Lower lobe of right lung (tissue), 2 donors: ENCODE data around the gene NRARP. TPM values are rescaled to one million over a fixed set of nuclear protein-coding genes. Genes with fewer than 3 reads are reported as not detected.

ENCODE experiments used
- ATAC-seq, 2 donors: fragments of 200-7000 bp; cut with Tn5 transposase; one replicate each; pipeline ENCODE4 v1.9.1; 2020 to 2022; ENCODE audit warnings: mild to moderate bottlenecking in 2 of 2, moderate library complexity in 2 of 2
- DNase-seq: peaks from one replicate; pipeline ENCODE4 v3.0.0-alpha.2; 2020
- H3K27ac ChIP-seq: fragments of 200-600 bp; one replicate; pipeline ENCODE4 v1.8.0; 2022
- H3K27me3 ChIP-seq: fragments of 200-600 bp; one replicate; pipeline ENCODE4 v1.8.0; 2022; ENCODE audit warnings: low read depth
- H3K36me3 ChIP-seq: fragments of 200-600 bp; one replicate; pipeline ENCODE4 v1.8.0; 2022; ENCODE audit warnings: mild to moderate bottlenecking
- H3K4me1 ChIP-seq: fragments of 200-600 bp; one replicate; pipeline ENCODE4 v1.8.0; 2022
- H3K4me3 ChIP-seq: fragments of 200-600 bp; one replicate; pipeline ENCODE4 v1.8.0; 2022; ENCODE audit warnings: mild to moderate bottlenecking
- H3K9me3 ChIP-seq: fragments of 200-600 bp; one replicate; pipeline ENCODE4 v1.8.0; 2022
- CTCF ChIP-seq: fragments of 200-600 bp; IDR thresholded peaks from one replicate; pipeline ENCODE4 v1.8.0; 2022; ENCODE audit warnings: antibody characterized with exemption, mild to moderate bottlenecking
- intact Hi-C: fragments of 100-400 bp; cut with DNase I; formaldehyde crosslinking; loops from one replicate; pipeline ENCODE4 v1.11.0; 2022
- long read RNA-seq: library from polyadenylated mRNA; unstranded; transcript quantifications from one replicate; pipeline ENCODE4 v2.0.0, GENCODE V29; 2021
- total RNA-seq: library from RNA; stranded (reverse); fragmentation: NEBNext Ultra II Directional; extraction: Animal tissue kit (Norgen Biotek cat#: 25700); gene quantifications from one replicate; pipeline ENCODE4 v1.2.1, GENCODE V29; 2021
- donor health status: DM: no; HTN: yes; CAD: no; lungs with severe emphysema.

The NRARP gene
- total RNA-seq: 6.5 TPM
- long read RNA-seq, transcript NRARP-201 (1 exons, 1,770 nt): major isoform, 37 of 37 reads
- long read RNA-seq, partial matches to known transcripts: 0 of 37 reads
- long read RNA-seq, other reads (novel, unspliced or antisense): 0 of 37 reads

- Histone ChIP-seq H3K4me3 (peak within 1 kb of the TSS; percentile 63), H3K27ac (peak within 1 kb of the TSS; percentile 77), H3K36me3 (no peaks in the 10 kb centered on the region), H3K27me3 (peaks cover 41% of the 10 kb centered on the region), H3K4me1 (peaks cover 69% of the 10 kb centered on the region), H3K9me3 (no peaks in the 10 kb centered on the region)
- DNase-seq (peak; percentile 94), ATAC-seq (peak; percentile 71 to 74)
- intact Hi-C loops: no loop called here
- no peak for TF ChIP-seq CTCF
These were observed at the start of gene NRARP for GRCh38 chr9:137302118-137302448. Gene NRARP, minus strand, starts transcription at chr9:137302271. Its CDS starts 343 bp downstream, at chr9:137301928.

GRCh38 chr9:137350696-137351584 lies 48.9 kb upstream of the NRARP start:
- peaks cover 26% of the 10 kb centered on the region for H3K4me1 ChIP-seq
- intact Hi-C loops: no loop called here
- no peak for TF ChIP-seq CTCF
- no peak overlapping the region for H3K27ac ChIP-seq
- peaks cover 10% of the 10 kb centered on the region for H3K9me3 ChIP-seq
- no peak for DNase-seq
- ATAC-seq: no peak
- no peaks in the 10 kb centered on the region for H3K27me3 ChIP-seq
- no peak overlapping the region for H3K4me3 ChIP-seq
- peaks cover 6% of the 10 kb centered on the region for H3K36me3 ChIP-seq

GRCh38 chr9:137349471-137350033 lies 47.5 kb upstream of the NRARP start:
- Histone ChIP-seq H3K27me3 (no peaks in the 10 kb centered on the region), H3K4me3 (no peak overlapping the region), H3K9me3 (peaks cover 10% of the 10 kb centered on the region), H3K4me1 (peaks cover 21% of the 10 kb centered on the region), H3K36me3 (peaks cover 6% of the 10 kb centered on the region), H3K27ac (no peak overlapping the region)
- no peak for TF ChIP-seq CTCF
- ATAC-seq: no peak
- intact Hi-C loops: no loop called here
- no peak for DNase-seq

- H3K27ac ChIP-seq: no peak overlapping the region
- H3K27me3 ChIP-seq: no peaks in the 10 kb centered on the region
- peaks cover 15% of the 10 kb centered on the region for H3K4me1 ChIP-seq
- peaks cover 6% of the 10 kb centered on the region for H3K36me3 ChIP-seq
- ATAC-seq: no peak
- intact Hi-C loops: no loop called here
- H3K4me3 ChIP-seq: no peak overlapping the region
- H3K9me3 ChIP-seq: peaks cover 10% of the 10 kb centered on the region
- DNase-seq: no peak
- TF ChIP-seq CTCF: no peak
These were observed 46.8 kb upstream of the NRARP start for GRCh38 chr9:137348769-137349470.

GRCh38 chr9:137347928-137348327 lies 45.9 kb upstream of the NRARP start:
- peaks cover 6% of the 10 kb centered on the region for H3K36me3 ChIP-seq
- no peak for TF ChIP-seq CTCF
- DNase-seq (no peak), ATAC-seq (no peak)
- intact Hi-C loops: no loop called here
- H3K4me1 ChIP-seq: peaks cover 9% of the 10 kb centered on the region
- H3K4me3 ChIP-seq: no peak overlapping the region
- no peaks in the 10 kb centered on the region for H3K27me3 ChIP-seq
- H3K27ac ChIP-seq: no peak overlapping the region
- H3K9me3 ChIP-seq: peaks cover 11% of the 10 kb centered on the region
